Measurements from ENCODE around the gene PSENEN. TPM values are rescaled to one million over a fixed set of nuclear protein-coding genes. Genes with fewer than 3 reads are reported as not detected.

PSENEN gene
- total and polyA plus RNA-seq, 9 of the 15 experiments (the other 6 are each of a cell fraction or from before 2014, with no cell fraction given) = 34.5 to 299 (median 61.1) TPM

DNA sequence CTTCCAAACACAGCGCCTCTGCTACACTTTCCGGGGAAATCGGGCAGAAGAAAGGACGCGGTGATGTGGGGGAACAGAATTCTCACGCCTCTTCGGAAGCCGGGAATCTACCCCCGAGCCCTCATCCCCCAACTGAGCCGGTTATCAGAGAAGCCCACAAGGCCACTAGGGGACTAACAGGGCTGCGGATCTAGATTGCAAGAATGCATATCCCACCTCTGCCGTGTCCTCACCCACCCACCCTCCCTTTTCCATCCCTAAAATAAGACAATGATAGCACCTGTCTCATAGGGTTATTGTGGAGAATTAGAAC is 4.3 kb upstream of the PSENEN start (continued):
- TF ChIP-seq, protein P1, sequence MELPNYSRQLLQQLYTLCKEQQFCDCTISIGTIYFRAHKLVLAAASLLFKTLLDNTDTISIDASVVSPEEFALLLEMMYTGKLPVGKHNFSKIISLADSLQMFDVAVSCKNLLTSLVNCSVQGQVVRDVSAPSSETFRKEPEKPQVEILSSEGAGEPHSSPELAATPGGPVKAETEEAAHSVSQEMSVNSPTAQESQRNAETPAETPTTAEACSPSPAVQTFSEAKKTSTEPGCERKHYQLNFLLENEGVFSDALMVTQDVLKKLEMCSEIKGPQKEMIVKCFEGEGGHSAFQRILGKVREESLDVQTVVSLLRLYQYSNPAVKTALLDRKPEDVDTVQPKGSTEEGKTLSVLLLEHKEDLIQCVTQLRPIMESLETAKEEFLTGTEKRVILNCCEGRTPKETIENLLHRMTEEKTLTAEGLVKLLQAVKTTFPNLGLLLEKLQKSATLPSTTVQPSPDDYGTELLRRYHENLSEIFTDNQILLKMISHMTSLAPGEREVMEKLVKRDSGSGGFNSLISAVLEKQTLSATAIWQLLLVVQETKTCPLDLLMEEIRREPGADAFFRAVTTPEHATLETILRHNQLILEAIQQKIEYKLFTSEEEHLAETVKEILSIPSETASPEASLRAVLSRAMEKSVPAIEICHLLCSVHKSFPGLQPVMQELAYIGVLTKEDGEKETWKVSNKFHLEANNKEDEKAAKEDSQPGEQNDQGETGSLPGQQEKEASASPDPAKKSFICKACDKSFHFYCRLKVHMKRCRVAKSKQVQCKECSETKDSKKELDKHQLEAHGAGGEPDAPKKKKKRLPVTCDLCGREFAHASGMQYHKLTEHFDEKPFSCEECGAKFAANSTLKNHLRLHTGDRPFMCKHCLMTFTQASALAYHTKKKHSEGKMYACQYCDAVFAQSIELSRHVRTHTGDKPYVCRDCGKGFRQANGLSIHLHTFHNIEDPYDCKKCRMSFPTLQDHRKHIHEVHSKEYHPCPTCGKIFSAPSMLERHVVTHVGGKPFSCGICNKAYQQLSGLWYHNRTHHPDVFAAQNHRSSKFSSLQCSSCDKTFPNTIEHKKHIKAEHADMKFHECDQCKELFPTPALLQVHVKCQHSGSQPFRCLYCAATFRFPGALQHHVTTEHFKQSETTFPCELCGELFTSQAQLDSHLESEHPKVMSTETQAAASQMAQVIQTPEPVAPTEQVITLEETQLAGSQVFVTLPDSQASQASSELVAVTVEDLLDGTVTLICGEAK (IDR thresholded peaks at IDR 0.05) = no peak
- TF ChIP-seq, protein P1 (CRISPR knock-in tag; IDR thresholded peaks at IDR 0.05) = no peak
- TF ChIP-seq, protein P2, sequence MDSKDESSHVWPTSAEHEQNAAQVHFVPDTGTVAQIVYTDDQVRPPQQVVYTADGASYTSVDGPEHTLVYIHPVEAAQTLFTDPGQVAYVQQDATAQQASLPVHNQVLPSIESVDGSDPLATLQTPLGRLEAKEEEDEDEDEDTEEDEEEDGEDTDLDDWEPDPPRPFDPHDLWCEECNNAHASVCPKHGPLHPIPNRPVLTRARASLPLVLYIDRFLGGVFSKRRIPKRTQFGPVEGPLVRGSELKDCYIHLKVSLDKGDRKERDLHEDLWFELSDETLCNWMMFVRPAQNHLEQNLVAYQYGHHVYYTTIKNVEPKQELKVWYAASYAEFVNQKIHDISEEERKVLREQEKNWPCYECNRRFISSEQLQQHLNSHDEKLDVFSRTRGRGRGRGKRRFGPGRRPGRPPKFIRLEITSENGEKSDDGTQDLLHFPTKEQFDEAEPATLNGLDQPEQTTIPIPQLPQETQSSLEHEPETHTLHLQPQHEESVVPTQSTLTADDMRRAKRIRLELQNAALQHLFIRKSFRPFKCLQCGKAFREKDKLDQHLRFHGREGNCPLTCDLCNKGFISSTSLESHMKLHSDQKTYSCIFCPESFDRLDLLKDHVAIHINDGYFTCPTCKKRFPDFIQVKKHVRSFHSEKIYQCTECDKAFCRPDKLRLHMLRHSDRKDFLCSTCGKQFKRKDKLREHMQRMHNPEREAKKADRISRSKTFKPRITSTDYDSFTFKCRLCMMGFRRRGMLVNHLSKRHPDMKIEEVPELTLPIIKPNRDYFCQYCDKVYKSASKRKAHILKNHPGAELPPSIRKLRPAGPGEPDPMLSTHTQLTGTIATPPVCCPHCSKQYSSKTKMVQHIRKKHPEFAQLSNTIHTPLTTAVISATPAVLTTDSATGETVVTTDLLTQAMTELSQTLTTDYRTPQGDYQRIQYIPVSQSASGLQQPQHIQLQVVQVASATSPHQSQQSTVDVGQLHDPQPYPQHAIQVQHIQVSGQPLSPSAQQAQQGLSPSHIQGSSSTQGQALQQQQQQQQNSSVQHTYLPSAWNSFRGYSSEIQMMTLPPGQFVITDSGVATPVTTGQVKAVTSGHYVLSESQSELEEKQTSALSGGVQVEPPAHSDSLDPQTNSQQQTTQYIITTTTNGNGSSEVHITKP (IDR thresholded peaks at IDR 0.05; ENCODE audit: partially characterized antibody) = peak; percentile 77
- TF ChIP-seq, protein P3, sequence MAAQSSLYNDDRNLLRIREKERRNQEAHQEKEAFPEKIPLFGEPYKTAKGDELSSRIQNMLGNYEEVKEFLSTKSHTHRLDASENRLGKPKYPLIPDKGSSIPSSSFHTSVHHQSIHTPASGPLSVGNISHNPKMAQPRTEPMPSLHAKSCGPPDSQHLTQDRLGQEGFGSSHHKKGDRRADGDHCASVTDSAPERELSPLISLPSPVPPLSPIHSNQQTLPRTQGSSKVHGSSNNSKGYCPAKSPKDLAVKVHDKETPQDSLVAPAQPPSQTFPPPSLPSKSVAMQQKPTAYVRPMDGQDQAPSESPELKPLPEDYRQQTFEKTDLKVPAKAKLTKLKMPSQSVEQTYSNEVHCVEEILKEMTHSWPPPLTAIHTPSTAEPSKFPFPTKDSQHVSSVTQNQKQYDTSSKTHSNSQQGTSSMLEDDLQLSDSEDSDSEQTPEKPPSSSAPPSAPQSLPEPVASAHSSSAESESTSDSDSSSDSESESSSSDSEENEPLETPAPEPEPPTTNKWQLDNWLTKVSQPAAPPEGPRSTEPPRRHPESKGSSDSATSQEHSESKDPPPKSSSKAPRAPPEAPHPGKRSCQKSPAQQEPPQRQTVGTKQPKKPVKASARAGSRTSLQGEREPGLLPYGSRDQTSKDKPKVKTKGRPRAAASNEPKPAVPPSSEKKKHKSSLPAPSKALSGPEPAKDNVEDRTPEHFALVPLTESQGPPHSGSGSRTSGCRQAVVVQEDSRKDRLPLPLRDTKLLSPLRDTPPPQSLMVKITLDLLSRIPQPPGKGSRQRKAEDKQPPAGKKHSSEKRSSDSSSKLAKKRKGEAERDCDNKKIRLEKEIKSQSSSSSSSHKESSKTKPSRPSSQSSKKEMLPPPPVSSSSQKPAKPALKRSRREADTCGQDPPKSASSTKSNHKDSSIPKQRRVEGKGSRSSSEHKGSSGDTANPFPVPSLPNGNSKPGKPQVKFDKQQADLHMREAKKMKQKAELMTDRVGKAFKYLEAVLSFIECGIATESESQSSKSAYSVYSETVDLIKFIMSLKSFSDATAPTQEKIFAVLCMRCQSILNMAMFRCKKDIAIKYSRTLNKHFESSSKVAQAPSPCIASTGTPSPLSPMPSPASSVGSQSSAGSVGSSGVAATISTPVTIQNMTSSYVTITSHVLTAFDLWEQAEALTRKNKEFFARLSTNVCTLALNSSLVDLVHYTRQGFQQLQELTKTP (IDR thresholded peaks at IDR 0.05; ENCODE audit: low read depth in 1 of 2, partially characterized antibody in 2 of 2) = no peak
- TF ChIP-seq ADNP (tag; IDR thresholded peaks at IDR 0.05) (no peak), ZNF551 (CRISPR knock-in tag; IDR thresholded peaks at IDR 0.05) (no peak), ZNF695 (CRISPR knock-in tag; IDR thresholded peaks at IDR 0.05) (no peak), CAMTA2 (CRISPR knock-in tag; conservative IDR thresholded peaks at IDR 0.05) (no peak), CBFA2T2 (conservative IDR thresholded peaks at IDR 0.05) (peak; percentile 46), ARID1B (IDR thresholded peaks at IDR 0.05) (peak; percentile 76; the same call in 1 of the 2 replicates)
